Measurements from ENCODE around the gene KASH5.
"Not testable (repeated sequence)": the region's sequence is repeated elsewhere in the genome, so short reads cannot be mapped to it uniquely, and the experiment has no call there.

DNA sequence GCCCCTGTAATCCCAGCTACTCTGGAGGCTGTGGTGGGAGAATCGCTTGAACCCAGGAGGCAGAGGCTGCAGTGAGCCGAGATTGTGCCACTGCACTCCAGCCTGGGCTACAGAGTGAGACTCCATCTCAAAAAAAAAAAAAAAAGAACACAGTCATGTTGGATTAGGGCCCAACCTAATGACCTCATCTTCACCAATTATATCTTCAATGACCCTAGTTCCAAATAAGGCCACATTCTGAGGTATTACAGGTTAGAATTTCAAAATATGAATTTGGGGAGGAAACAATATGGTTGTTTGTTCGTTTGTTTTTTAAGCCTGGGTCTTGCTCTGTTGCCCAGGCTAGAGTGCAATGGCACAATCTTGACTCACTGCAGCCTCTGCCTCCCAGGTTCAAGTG lies 14.9 kb upstream of the KASH5 start:
- TF ChIP-seq CTCF (IDR thresholded peaks at IDR 0.05); EZH2 (IDR thresholded peaks at IDR 0.05; ENCODE audit: borderline replicate concordance, insufficient read depth, low read depth, low read length, poor library complexity, severe bottlenecking): not testable (repeated sequence)

Measured in B cell (primary cell).